Central memory CD4-positive, alpha-beta T cell (primary cell): ENCODE measurements around the gene AFF2.

Experiments
- DNase-seq: peaks from one replicate; pipeline ENCODE4 v3.0.0; 2022

AFF2 gene

GRCh38 chrX:148768296-148768695 lies 267.9 kb downstream of the AFF2 start:
- no peak for DNase-seq

- DNase-seq = no peak
These were observed 271.0 kb downstream of the AFF2 start for GRCh38 chrX:148771440-148771839.

- DNase-seq = no peak
These were observed 273.9 kb downstream of the AFF2 start for GRCh38 chrX:148774276-148774675.

- DNase-seq = no peak
These were observed 283.7 kb downstream of the AFF2 start for GRCh38 chrX:148784137-148784536.

- no peak for DNase-seq
These were observed 284.4 kb downstream of the AFF2 start for GRCh38 chrX:148784856-148785255.

- no peak for DNase-seq
These were observed 284.8 kb downstream of the AFF2 start for GRCh38 chrX:148785256-148785655.

- DNase-seq = no peak
These were observed 288.0 kb downstream of the AFF2 start for GRCh38 chrX:148788449-148788848.

- DNase-seq = no peak
These were observed 293.9 kb downstream of the AFF2 start for GRCh38 chrX:148794350-148794749.

- DNase-seq = no peak
These were observed 304.4 kb downstream of the AFF2 start for GRCh38 chrX:148804579-148805355.

GRCh38 chrX:148806145-148806870 lies 305.9 kb downstream of the AFF2 start:
- DNase-seq = no peak

- DNase-seq = no peak
These were observed 308.4 kb downstream of the AFF2 start for GRCh38 chrX:148808833-148809232.

- DNase-seq = no peak
These were observed 310.8 kb downstream of the AFF2 start for GRCh38 chrX:148811236-148811635.

GRCh38 chrX:148813422-148813821 lies 313.0 kb downstream of the AFF2 start:
- no peak for DNase-seq

GRCh38 chrX:148813967-148814366 lies 313.6 kb downstream of the AFF2 start:
- no peak for DNase-seq

GRCh38 chrX:148815218-148815961 lies 315.0 kb downstream of the AFF2 start:
- DNase-seq = no peak

- no peak for DNase-seq
These were observed 323.6 kb downstream of the AFF2 start for GRCh38 chrX:148823986-148824385.

- no peak for DNase-seq
These were observed 325.3 kb downstream of the AFF2 start for GRCh38 chrX:148825696-148826095.

- no peak for DNase-seq
These were observed 336.3 kb downstream of the AFF2 start for GRCh38 chrX:148836741-148837140.

GRCh38 chrX:148850631-148851030 lies 350.2 kb downstream of the AFF2 start:
- no peak for DNase-seq

GRCh38 chrX:148854306-148854705 lies 353.9 kb downstream of the AFF2 start:
- DNase-seq = no peak

- DNase-seq = no peak
These were observed 356.1 kb downstream of the AFF2 start for GRCh38 chrX:148856505-148856904.

GRCh38 chrX:148865277-148866210 lies 365.1 kb downstream of the AFF2 start:
- DNase-seq = no peak
